ENCODE data around the gene KIFAP3. TPM values are rescaled to one million over a fixed set of nuclear protein-coding genes. Genes with fewer than 3 reads are reported as not detected.

KIFAP3 gene
- total RNA-seq, 3 donors from 2014 or later = 22.5 to 42.8 (median 36.2) TPM

- intact Hi-C loops (cut with DNase I, micrococcal nuclease) = no loop called here
- H3K4me3 ChIP-seq = no peak overlapping the region
- ATAC-seq = no peak
- DNase-seq = no peak
- no peaks in the 10 kb centered on the region for H3K4me1 ChIP-seq (ENCODE audit: low read depth)
- H3K9me3 ChIP-seq = no peaks in the 10 kb centered on the region
- no peak for TF ChIP-seq CTCF (IDR thresholded peaks at IDR 0.05)
- no peaks in the 10 kb centered on the region for H3K36me3 ChIP-seq (ENCODE audit: low read depth)
Measured at GRCh38 chr1:169931795-169932231, 142.7 kb downstream of the KIFAP3 start.

- ATAC-seq (no peak), DNase-seq (no peak)
- H3K4me3 ChIP-seq = no peak overlapping the region
- no peaks in the 10 kb centered on the region for H3K36me3 ChIP-seq (ENCODE audit: low read depth)
- peaks cover 4% of the 10 kb centered on the region for H3K4me1 ChIP-seq (ENCODE audit: low read depth)
- intact Hi-C loops (cut with DNase I, micrococcal nuclease) = no loop called here
- H3K9me3 ChIP-seq = no peaks in the 10 kb centered on the region
- TF ChIP-seq CTCF (IDR thresholded peaks at IDR 0.05) = no peak
Measured at GRCh38 chr1:169929210-169929526, 145.3 kb downstream of the KIFAP3 start.

GRCh38 chr1:169928438-169929209, 145.9 kb downstream of the KIFAP3 start:
- no peak for DNase-seq
- no peak overlapping the region for H3K4me3 ChIP-seq
- intact Hi-C loops (cut with DNase I, micrococcal nuclease) = no loop called here
- peak; percentile 71 for ATAC-seq
- TF ChIP-seq CTCF (IDR thresholded peaks at IDR 0.05) = no peak
- H3K9me3 ChIP-seq = no peaks in the 10 kb centered on the region
- H3K36me3 ChIP-seq (ENCODE audit: low read depth) = no peaks in the 10 kb centered on the region
- H3K4me1 ChIP-seq (ENCODE audit: low read depth) = peaks cover 4% of the 10 kb centered on the region

- Histone ChIP-seq H3K4me1 (ENCODE audit: low read depth) (peaks cover 4% of the 10 kb centered on the region), H3K36me3 (ENCODE audit: low read depth) (no peaks in the 10 kb centered on the region), H3K9me3 (no peaks in the 10 kb centered on the region), H3K4me3 (no peak overlapping the region)
- peak; percentile 90 for ATAC-seq
- no peak for DNase-seq
- intact Hi-C loops (cut with DNase I, micrococcal nuclease) = no loop called here
- no peak for TF ChIP-seq CTCF (IDR thresholded peaks at IDR 0.05)
Measured at GRCh38 chr1:169925505-169926482, 148.7 kb downstream of the KIFAP3 start.

GRCh38 chr1:169924829-169925228, 149.7 kb downstream of the KIFAP3 start:
- no peaks in the 10 kb centered on the region for H3K36me3 ChIP-seq (ENCODE audit: low read depth)
- no peak overlapping the region for H3K4me3 ChIP-seq
- no peaks in the 10 kb centered on the region for H3K9me3 ChIP-seq
- ATAC-seq (no peak), DNase-seq (no peak)
- TF ChIP-seq CTCF (IDR thresholded peaks at IDR 0.05) = no peak
- H3K4me1 ChIP-seq (ENCODE audit: low read depth) = peaks cover 4% of the 10 kb centered on the region
- intact Hi-C loops (cut with DNase I, micrococcal nuclease) = no loop called here
